LNCaP clone FGC (cell line): Measurements from ENCODE around the gene NPVF.

Experiments
- DNase-seq: peaks from one replicate; pipeline ENCODE4 v3.0.0-alpha.2; 2011; ENCODE audit warnings: low read depth
- H3K4me3 ChIP-seq: 2 replicates; pipeline ENCODE4 v1.5.1; 2011; ENCODE audit warnings: mild to moderate bottlenecking, low read depth, low read length, control low read depth
- TF ChIP-seq, protein P1 (sequence below): IDR thresholded peaks from 2 replicates; pipeline ENCODE4 v1.5.1; 2012; ENCODE audit warnings: mild to moderate bottlenecking; ENCODE audit not compliant: control insufficient read depth, insufficient read depth; ENCODE audit errors: extremely low read depth

Gene NPVF

DNA sequence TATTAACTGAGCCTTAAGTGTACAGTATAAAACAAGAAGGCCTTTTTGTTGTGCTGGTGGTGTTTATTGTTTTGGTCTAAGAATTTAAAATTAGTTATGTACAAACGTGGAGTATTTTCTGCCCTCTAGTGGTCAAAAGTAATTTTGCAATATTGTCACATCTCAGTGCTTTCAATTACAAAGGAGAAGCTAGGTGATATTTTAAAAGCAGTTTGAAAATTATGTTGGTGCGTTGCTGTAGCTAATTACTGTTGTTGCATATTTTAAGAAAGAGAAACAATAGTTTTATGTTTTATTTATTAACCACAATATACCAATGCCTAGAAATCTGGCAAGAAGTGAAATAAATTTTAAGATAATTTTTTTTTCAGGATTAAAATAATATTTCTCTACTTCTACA, 11.4 kb downstream of the NPVF start:
- no peak overlapping the region for H3K4me3 ChIP-seq
- TF ChIP-seq, protein P1, sequence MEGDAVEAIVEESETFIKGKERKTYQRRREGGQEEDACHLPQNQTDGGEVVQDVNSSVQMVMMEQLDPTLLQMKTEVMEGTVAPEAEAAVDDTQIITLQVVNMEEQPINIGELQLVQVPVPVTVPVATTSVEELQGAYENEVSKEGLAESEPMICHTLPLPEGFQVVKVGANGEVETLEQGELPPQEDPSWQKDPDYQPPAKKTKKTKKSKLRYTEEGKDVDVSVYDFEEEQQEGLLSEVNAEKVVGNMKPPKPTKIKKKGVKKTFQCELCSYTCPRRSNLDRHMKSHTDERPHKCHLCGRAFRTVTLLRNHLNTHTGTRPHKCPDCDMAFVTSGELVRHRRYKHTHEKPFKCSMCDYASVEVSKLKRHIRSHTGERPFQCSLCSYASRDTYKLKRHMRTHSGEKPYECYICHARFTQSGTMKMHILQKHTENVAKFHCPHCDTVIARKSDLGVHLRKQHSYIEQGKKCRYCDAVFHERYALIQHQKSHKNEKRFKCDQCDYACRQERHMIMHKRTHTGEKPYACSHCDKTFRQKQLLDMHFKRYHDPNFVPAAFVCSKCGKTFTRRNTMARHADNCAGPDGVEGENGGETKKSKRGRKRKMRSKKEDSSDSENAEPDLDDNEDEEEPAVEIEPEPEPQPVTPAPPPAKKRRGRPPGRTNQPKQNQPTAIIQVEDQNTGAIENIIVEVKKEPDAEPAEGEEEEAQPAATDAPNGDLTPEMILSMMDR, result peak; percentile 57
- DNase-seq, result no peak

DNA sequence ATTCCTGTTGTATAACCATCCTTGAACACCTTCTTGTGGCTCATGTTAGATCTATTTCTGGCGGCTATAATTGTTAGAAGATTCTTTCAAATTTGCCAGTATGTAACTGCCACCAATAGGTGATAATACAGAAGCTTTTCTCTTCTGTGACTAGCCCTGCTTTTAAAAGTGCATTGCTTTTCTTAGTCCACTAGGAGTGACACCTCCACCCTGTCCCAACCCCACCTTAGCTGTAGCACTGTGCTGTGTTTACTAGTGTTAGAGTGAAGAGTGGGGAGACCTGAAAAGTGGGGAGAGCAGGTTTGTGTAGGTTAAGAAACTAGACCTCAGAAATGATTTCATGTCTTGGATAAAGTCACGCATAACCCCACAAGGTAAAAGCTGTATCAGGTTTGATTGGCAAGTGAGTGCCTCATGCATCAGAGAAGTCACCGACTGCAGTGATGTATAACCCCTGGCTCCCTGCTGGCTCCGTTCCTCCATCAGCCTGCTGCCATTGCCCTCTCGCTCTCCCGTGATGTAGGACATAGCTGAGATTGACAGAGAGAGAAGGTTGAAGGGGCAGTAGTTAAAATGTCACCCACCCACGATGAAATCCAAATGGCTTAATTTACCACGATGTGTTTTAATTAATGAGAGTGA, 12.5 kb downstream of the NPVF start:
- H3K4me3 ChIP-seq, result no peak overlapping the region
- TF ChIP-seq, protein P1, result no peak
- DNase-seq, result no peak

- H3K4me3 ChIP-seq, result no peak overlapping the region
- TF ChIP-seq, protein P1, result no peak
- DNase-seq, result no peak
Observed at GRCh38 chr7:25208525-25209221, 19.6 kb downstream of the NPVF start.

DNA sequence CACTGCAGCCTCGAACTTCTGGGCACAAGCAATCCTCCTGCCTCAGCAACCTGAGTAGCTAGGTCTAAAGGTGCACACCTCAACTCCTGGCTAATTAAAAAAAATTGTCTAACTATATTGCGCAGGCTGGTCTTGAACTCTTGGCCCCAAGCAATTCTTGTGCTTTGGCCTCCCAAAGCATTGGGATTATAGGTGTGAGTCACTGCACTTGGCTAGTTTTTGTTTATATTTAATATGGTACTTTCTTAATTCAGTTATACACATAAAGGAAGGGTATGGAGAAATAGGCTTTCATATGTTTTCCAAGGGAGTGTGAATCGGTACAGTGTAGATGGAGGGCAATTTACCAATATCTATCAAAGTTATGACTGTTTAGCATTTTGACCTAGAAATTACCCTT, 20.4 kb downstream of the NPVF start:
- no peak for DNase-seq
- H3K4me3 ChIP-seq, result no peak overlapping the region
- TF ChIP-seq, protein P1, result no peak

- TF ChIP-seq, protein P1, result no peak
- DNase-seq, result no peak
Observed at GRCh38 chr7:25206765-25207164, 21.5 kb downstream of the NPVF start.

DNA sequence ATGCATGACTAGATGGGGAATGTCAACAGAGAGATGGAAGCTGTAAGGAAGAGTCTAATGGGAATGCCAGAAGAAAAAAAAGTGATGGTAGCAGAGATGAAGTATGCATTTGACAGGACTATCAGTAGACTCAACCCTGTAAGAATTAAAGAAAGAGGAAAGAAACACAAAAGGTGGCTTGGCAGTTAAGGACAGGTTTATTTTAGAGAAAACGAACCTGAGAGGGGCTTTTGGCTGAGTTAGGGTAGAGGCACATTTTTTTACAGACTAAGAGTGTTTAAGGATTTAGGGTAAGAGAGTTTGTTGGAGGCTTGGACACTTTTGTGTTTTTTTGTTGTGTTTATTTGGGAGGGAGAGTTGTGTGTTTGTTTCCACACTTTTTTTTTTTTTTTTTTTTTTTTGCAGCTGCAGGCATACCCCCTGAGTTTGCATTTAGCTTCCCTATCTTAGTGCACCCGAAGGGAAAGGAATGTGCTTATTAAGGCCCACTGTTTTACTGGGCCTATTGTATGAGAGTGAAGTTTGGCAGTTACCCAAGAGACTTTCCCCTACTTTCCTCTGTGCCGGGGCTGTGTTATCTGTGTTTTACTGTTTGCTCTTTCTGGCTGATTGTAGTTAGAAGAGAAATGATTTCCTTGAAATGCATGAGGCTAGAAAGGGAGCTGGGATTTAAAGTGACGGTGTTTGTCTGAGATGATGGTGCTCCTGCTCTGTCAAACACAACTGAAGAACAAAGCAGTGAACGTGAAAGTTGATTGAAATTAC, 32.0 kb downstream of the NPVF start:
- TF ChIP-seq, protein P1, result no peak
- H3K4me3 ChIP-seq, result no peak overlapping the region
- no peak for DNase-seq

More at GRCh38 chr7:25206765-25207164, 21.5 kb downstream of the NPVF start:
- H3K4me3 ChIP-seq, result no peak overlapping the region

DNA sequence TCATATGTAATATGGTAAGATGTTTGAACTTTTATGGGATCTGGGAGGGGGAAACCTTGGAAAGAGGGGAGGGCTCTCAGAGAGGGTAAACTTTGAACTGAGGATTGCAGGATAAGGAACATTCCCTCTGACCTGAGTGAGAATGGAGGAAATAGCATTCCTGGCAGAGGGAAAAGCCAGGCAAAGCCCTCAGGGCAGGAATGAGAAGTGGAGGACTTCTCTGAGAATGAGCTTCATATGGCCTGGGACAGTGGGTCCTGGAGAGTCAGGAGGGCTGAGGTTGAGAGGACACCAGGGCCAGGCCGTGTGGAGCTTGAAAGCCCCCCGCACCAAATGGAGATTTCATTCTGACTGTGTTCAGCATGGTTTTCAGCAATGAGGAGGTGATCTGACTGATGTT, 34.2 kb downstream of the NPVF start:
- TF ChIP-seq, protein P1, result no peak
- H3K4me3 ChIP-seq, result no peak overlapping the region
- DNase-seq, result no peak
